ENCODE results near the gene ELOVL5.

- no peak for TF ChIP-seq CTCF (IDR thresholded peaks at IDR 0.05)
- no peak for TF ChIP-seq POLR2AphosphoS5 (IDR thresholded peaks at IDR 0.05)
- TF ChIP-seq POLR2A (IDR thresholded peaks at IDR 0.05; ENCODE audit: low read depth), result no peak
Observed at GRCh38 chr6:53353624-53354023, 4.9 kb upstream of the ELOVL5 start.

Data from esophagus muscularis mucosa (tissue), 3 donors.